ENCODE data around the gene MTM1.

Gene MTM1

GRCh38 chrX:150568320-150569154 is at the start of gene MTM1:
MTM1 (plus strand) TSS chrX:150568621; CDS start chrX:150592615, 23,994 bp downstream.
- DNase-seq: peak; percentile 95

- no peak for DNase-seq
Observed at GRCh38 chrX:150522494-150522893, 45.9 kb upstream of the MTM1 start.

- no peak for DNase-seq
Observed at GRCh38 chrX:150525061-150525919, 43.1 kb upstream of the MTM1 start.

GRCh38 chrX:150526692-150527091 is 41.7 kb upstream of the MTM1 start:
- no peak for DNase-seq

- DNase-seq: no peak
Observed at GRCh38 chrX:150527108-150527507, 41.3 kb upstream of the MTM1 start.

- no peak for DNase-seq
Observed at GRCh38 chrX:150529587-150529986, 38.8 kb upstream of the MTM1 start.

GRCh38 chrX:150530821-150531220 is 37.6 kb upstream of the MTM1 start:
- no peak for DNase-seq

GRCh38 chrX:150531467-150531866 is 37.0 kb upstream of the MTM1 start:
- DNase-seq: no peak

GRCh38 chrX:150533863-150534262 is 34.6 kb upstream of the MTM1 start:
- DNase-seq: no peak

GRCh38 chrX:150536455-150537116 is 31.8 kb upstream of the MTM1 start:
- DNase-seq: no peak

GRCh38 chrX:150537851-150538250 is 30.6 kb upstream of the MTM1 start:
- DNase-seq: no peak

GRCh38 chrX:150540965-150541364 is 27.5 kb upstream of the MTM1 start:
- no peak for DNase-seq

- DNase-seq: no peak
Observed at GRCh38 chrX:150542846-150543229, 25.6 kb upstream of the MTM1 start.

GRCh38 chrX:150543230-150544155 is 24.9 kb upstream of the MTM1 start:
- DNase-seq: no peak

GRCh38 chrX:150544222-150544787 is 24.1 kb upstream of the MTM1 start:
- no peak for DNase-seq

GRCh38 chrX:150544835-150545770 is 23.3 kb upstream of the MTM1 start:
- no peak for DNase-seq

GRCh38 chrX:150546711-150547153 is 21.7 kb upstream of the MTM1 start:
- DNase-seq: no peak

GRCh38 chrX:150547375-150548115 is 20.9 kb upstream of the MTM1 start:
- DNase-seq: peak; percentile 44

GRCh38 chrX:150548251-150548650 is 20.2 kb upstream of the MTM1 start:
- no peak for DNase-seq

- no peak for DNase-seq
Observed at GRCh38 chrX:150548684-150549083, 19.7 kb upstream of the MTM1 start.

All from NCI-H1092 (cell line).